AG04449 (cell line): ENCODE measurements around the gene SETD2.

Source experiments
- CTCF ChIA-PET: fragments of 350-600 bp; formaldehyde crosslinking; extraction: SDS; loops from one replicate; lab custom pipeline; 2021; ENCODE audit warnings: antibody characterized with exemption; lab: Yijun Ruan, JAX
- POLR2A ChIA-PET: fragments of 400-600, 350-600 bp; formaldehyde crosslinking; extraction: SDS; loops from one replicate; lab custom pipeline; 2020; ENCODE audit warnings: antibody characterized with exemption, inconsistent platforms; lab: Yijun Ruan, JAX
- DNase-seq: peaks from one replicate; pipeline ENCODE4 v3.0.0-alpha.2; 2010; ENCODE audit warnings: low read depth, low spot score
- H3K4me3 ChIP-seq: 2 replicates; pipeline ENCODE4 v1.5.1; 2011; ENCODE audit warnings: low read depth, mild to moderate bottlenecking, control low read depth, low read length
- CTCF ChIP-seq: IDR thresholded peaks from one replicate; pipeline ENCODE4 v1.5.1; 2011; ENCODE audit warnings: mild to moderate bottlenecking, moderate library complexity, low read length, control low read depth, inconsistent platforms; ENCODE audit not compliant: insufficient read depth; ENCODE audit errors: missing control alignments

Gene SETD2

GRCh38 chr3:46971742-46972141, 192.2 kb downstream of the SETD2 start:
- ChIA-PET CTCF (interaction anchor here (0.9 kb wide), 1 partner anchor 36 kb away, joined by 3 read pairs; no protein-coding TSS in a partner anchor), POLR2A (no interaction called here)
- no peak for TF ChIP-seq CTCF
- H3K4me3 ChIP-seq = no peak overlapping the region
- DNase-seq = no peak

GRCh38 chr3:46971151-46971550, 192.8 kb downstream of the SETD2 start:
- no peak overlapping the region for H3K4me3 ChIP-seq
- ChIA-PET POLR2A (interaction anchor here (0.6 kb wide), 1 partner anchor 24 kb away, joined by 3 read pairs; no protein-coding TSS in a partner anchor), CTCF (interaction anchor here (0.9 to 1.1 kb wide), 2 partner anchors 36 to 47 kb away, joined by 3 read pairs; no protein-coding TSS in a partner anchor)
- TF ChIP-seq CTCF = no peak
- no peak for DNase-seq

- POLR2A ChIA-PET = interaction anchor here (0.6 kb wide), 1 partner anchor 23 kb away, joined by 3 read pairs; no protein-coding TSS in a partner anchor
These were observed 193.4 kb downstream of the SETD2 start for GRCh38 chr3:46970391-46971091.

GRCh38 chr3:46968783-46969428, 195.0 kb downstream of the SETD2 start:
- TF ChIP-seq CTCF = no peak
- ChIA-PET POLR2A (no interaction called here), CTCF (interaction anchor here (1.0 to 1.8 kb wide), 2 partner anchors 30 to 33 kb away, joined by 3 to 8 read pairs; no protein-coding TSS in a partner anchor)
- H3K4me3 ChIP-seq = no peak overlapping the region
- DNase-seq = no peak

More at GRCh38 chr3:46970391-46971091, 193.4 kb downstream of the SETD2 start:
- no peak overlapping the region for H3K4me3 ChIP-seq
- CTCF ChIA-PET = interaction anchor here (0.9 to 1.8 kb wide), 4 partner anchors 11 to 46 kb away, joined by 3 to 8 read pairs (median 3); no protein-coding TSS in a partner anchor
- no peak for DNase-seq
- no peak for TF ChIP-seq CTCF

GRCh38 chr3:46966811-46967210, 197.1 kb downstream of the SETD2 start:
- no peak for TF ChIP-seq CTCF
- no peak overlapping the region for H3K4me3 ChIP-seq
- POLR2A ChIA-PET = interaction anchor here (1.4 kb wide), 1 partner anchor 9 kb away, joined by 4 read pairs; no protein-coding TSS in a partner anchor
- DNase-seq = no peak
- CTCF ChIA-PET = interaction anchor here (1.0 kb wide), 1 partner anchor 31 kb away, joined by 3 read pairs; no protein-coding TSS in a partner anchor
